GM23248 (cell line): ENCODE measurements around the gene PCDHGB5. TPM values are rescaled to one million over a fixed set of nuclear protein-coding genes. Genes with fewer than 3 reads are reported as not detected.

ENCODE experiments used
- DNase-seq: peaks from one replicate; pipeline ENCODE4 v3.0.0-alpha.2; 2015
- H2AFZ ChIP-seq: fragments of 200-600 bp; sonication (generic); 2 replicates; pipeline ENCODE4 v1.6.1; 2016; ENCODE audit warnings: antibody characterized with exemption
- H3F3A ChIP-seq: fragments of 200-600 bp; sonication (generic); 2 replicates; pipeline ENCODE4 v1.6.1; 2016; ENCODE audit warnings: mild to moderate bottlenecking, antibody characterized with exemption, mixed run types; ENCODE audit not compliant: insufficient read depth
- H3K27ac ChIP-seq: fragments of 200-600 bp; sonication (generic); 2 replicates; pipeline ENCODE4 v1.5.1; 2016; ENCODE audit warnings: mild to moderate bottlenecking
- H3K27me3 ChIP-seq: fragments of 200-600 bp; sonication (generic); replicated peaks from 2 replicates; pipeline ENCODE4 v1.6.1; 2016; ENCODE audit warnings: mild to moderate bottlenecking; ENCODE audit not compliant: insufficient read depth
- H3K36me3 ChIP-seq: fragments of 200-600 bp; sonication (generic); 2 replicates; pipeline ENCODE4 v1.6.1; 2016; ENCODE audit warnings: low read depth, mild to moderate bottlenecking
- H3K4me1 ChIP-seq: fragments of 200-600 bp; sonication (generic); 2 replicates; pipeline ENCODE4 v1.6.1; 2016; ENCODE audit warnings: mild to moderate bottlenecking; ENCODE audit not compliant: insufficient read depth
- H3K4me2 ChIP-seq: fragments of 200-600 bp; sonication (generic); one replicate; pipeline ENCODE4 v1.6.1; 2016; ENCODE audit warnings: mild to moderate bottlenecking; ENCODE audit not compliant: unreplicated experiment
- H3K4me3 ChIP-seq: fragments of 200-600 bp; sonication (generic); 2 replicates; pipeline ENCODE4 v1.5.1; 2016; ENCODE audit warnings: mild to moderate bottlenecking
- H3K79me2 ChIP-seq: fragments of 200-600 bp; sonication (generic); 2 replicates; pipeline ENCODE4 v1.6.1; 2016; ENCODE audit warnings: mild to moderate bottlenecking; ENCODE audit not compliant: insufficient read depth
- H3K9ac ChIP-seq: fragments of 200-600 bp; sonication (generic); 2 replicates; pipeline ENCODE4 v1.6.1; 2016; ENCODE audit warnings: mild to moderate bottlenecking
- H3K9me2 ChIP-seq: fragments of 200-600 bp; sonication (generic); 2 replicates; pipeline ENCODE4 v1.6.1; 2016; ENCODE audit warnings: mixed run types, mild to moderate bottlenecking, moderate library complexity; ENCODE audit not compliant: insufficient read depth
- H3K9me3 ChIP-seq: fragments of 200-600 bp; sonication (generic); one replicate; pipeline ENCODE4 v1.6.1; 2017; ENCODE audit warnings: low read depth
- H4K20me1 ChIP-seq: fragments of 200-600 bp; sonication (generic); 2 replicates; pipeline ENCODE4 v1.6.0; 2016; ENCODE audit not compliant: insufficient read depth
- EZH2 ChIP-seq: fragments of 200-600 bp; sonication (generic); IDR thresholded peaks from 2 replicates; pipeline ENCODE4 v1.6.1; 2018; ENCODE audit warnings: antibody characterized with exemption, mild to moderate bottlenecking; ENCODE audit not compliant: insufficient read depth, poor library complexity, severe bottlenecking
- EZH2phosphoT487 ChIP-seq: fragments of 200-600 bp; sonication (generic); IDR thresholded peaks from 2 replicates; pipeline ENCODE4 v1.6.1; 2018; ENCODE audit warnings: antibody characterized with exemption, moderate library complexity, mild to moderate bottlenecking, low read depth; ENCODE audit not compliant: insufficient read depth
- WGBS, 2 experiments: methylation state at CpG; one replicate each; pipeline ENCODE4 v1.1.6; 2015 to 2017; ENCODE audit warnings: low lambda C conversion rate in 2 of 2, low coverage in 1 of 2; ENCODE audit errors: missing lambda C conversion rate in 2 of 2; 5-methylcytosine and 5-hydroxymethylcytosine counted together
- in situ Hi-C: fragments of 300-500 bp; cut with MboI; formaldehyde crosslinking; loops from 2 replicates; pipeline ENCODE4 v1.15.0; 2020
- polyA plus RNA-seq: library from polyadenylated mRNA; unstranded; fragments of >200 nt; fragmentation: Nextera tagmentation; extraction: Ambion mirVana; gene quantifications from 2 replicates; pipeline ENCODE4 v1.2.1, GENCODE V29; 2016
- total RNA-seq: library from RNA; depleted of rRNA; stranded (reverse); fragments of >200 nt; shearing (Covaris generic); gene quantifications from 2 replicates; pipeline ENCODE4 v1.2.3, GENCODE V29; 2014

The PCDHGB5 gene
- total and polyA plus RNA-seq, 2 experiments from 2014 or later: 13.2 to 15.0 TPM

- peak; percentile 71 for DNase-seq
- Histone ChIP-seq H3F3A (peaks cover 20% of the 10 kb centered on the region), H3K9ac (no peak overlapping the region), H3K4me3 (0 out of 2 replicates have a peak overlapping the region, but pooled peaks have one; percentile 23), H3K79me2 (peaks cover 52% of the 10 kb centered on the region), H3K36me3 (no peaks in the 10 kb centered on the region), H3K4me1 (peaks cover 29% of the 10 kb centered on the region), H3K4me2 (peak overlapping the region; percentile 59), H3K9me3 (no peaks in the 10 kb centered on the region), H3K27ac (peak overlapping the region; percentile 8; the same call in 1 of the 2 replicates), H3K9me2 (no peaks in the 10 kb centered on the region), H4K20me1 (no peaks in the 10 kb centered on the region), H2AFZ (no peak overlapping the region), H3K27me3 (no peaks in the 10 kb centered on the region)
- 52 to 54% methylated on average over 2 of the region's 2 CpGs for WGBS, 2 experiments
- in situ Hi-C loops: no loop called here
- TF ChIP-seq EZH2phosphoT487: no peak
- TF ChIP-seq EZH2: no peak
Observed at GRCh38 chr5:141434006-141434405, 36.3 kb downstream of the PCDHGB5 start.

- TF ChIP-seq EZH2phosphoT487: no peak
- no peak for TF ChIP-seq EZH2
- peak overlapping the region; percentile 46 for H3K4me2 ChIP-seq
- peaks cover 67% of the 10 kb centered on the region for H3K79me2 ChIP-seq
- no peaks in the 10 kb centered on the region for H3K9me2 ChIP-seq
- peaks cover 20% of the 10 kb centered on the region for H3F3A ChIP-seq
- no peaks in the 10 kb centered on the region for H3K9me3 ChIP-seq
- in situ Hi-C loops: no loop called here
- no peaks in the 10 kb centered on the region for H3K27me3 ChIP-seq
- H3K36me3 ChIP-seq: no peaks in the 10 kb centered on the region
- peaks cover 36% of the 10 kb centered on the region for H3K4me1 ChIP-seq
- H3K9ac ChIP-seq: no peak overlapping the region
- peak overlapping the region; percentile 19 for H3K4me3 ChIP-seq
- WGBS, 2 experiments: 26 to 31% methylated on average over 2 of the region's 2 CpGs
- H4K20me1 ChIP-seq: no peaks in the 10 kb centered on the region
- H3K27ac ChIP-seq: peak overlapping the region; percentile 39
- H2AFZ ChIP-seq: no peak overlapping the region
- DNase-seq: peak; percentile 69
Observed at GRCh38 chr5:141437221-141437620, 39.5 kb downstream of the PCDHGB5 start.

- Histone ChIP-seq H3K27ac (peak overlapping the region; percentile 9), H3K9ac (no peak overlapping the region), H3K4me3 (no peak overlapping the region), H3K27me3 (no peaks in the 10 kb centered on the region), H3K4me2 (peak overlapping the region; percentile 13), H3K9me2 (no peaks in the 10 kb centered on the region), H3K36me3 (no peaks in the 10 kb centered on the region), H2AFZ (no peak overlapping the region), H3K9me3 (no peaks in the 10 kb centered on the region), H4K20me1 (no peaks in the 10 kb centered on the region), H3K79me2 (peaks cover 79% of the 10 kb centered on the region), H3F3A (peaks cover 12% of the 10 kb centered on the region; the same call in 1 of the 2 replicates), H3K4me1 (peaks cover 24% of the 10 kb centered on the region)
- no peak for TF ChIP-seq EZH2
- TF ChIP-seq EZH2phosphoT487: no peak
- peak; percentile 62 for DNase-seq
- WGBS, 2 experiments: 33 to 34% methylated on average over 10 of the region's 10 CpGs
- in situ Hi-C loops: no loop called here
Observed at GRCh38 chr5:141439411-141440141, 41.8 kb downstream of the PCDHGB5 start.

- Histone ChIP-seq H3K9ac (no peak overlapping the region), H3K9me3 (no peaks in the 10 kb centered on the region), H3K4me3 (no peak overlapping the region), H3K4me1 (peaks cover 23% of the 10 kb centered on the region), H4K20me1 (no peaks in the 10 kb centered on the region), H2AFZ (no peak overlapping the region), H3K79me2 (peaks cover 81% of the 10 kb centered on the region), H3K36me3 (no peaks in the 10 kb centered on the region), H3K4me2 (no peak overlapping the region), H3K27ac (no peak overlapping the region), H3F3A (peaks cover 12% of the 10 kb centered on the region; the same call in 1 of the 2 replicates), H3K27me3 (no peaks in the 10 kb centered on the region), H3K9me2 (no peaks in the 10 kb centered on the region)
- DNase-seq: no peak
- WGBS, 2 experiments: 88 to 89% methylated on average over 9 of the region's 9 CpGs
- no peak for TF ChIP-seq EZH2phosphoT487
- in situ Hi-C loops: no loop called here
Observed at GRCh38 chr5:141440341-141440740, 42.6 kb downstream of the PCDHGB5 start.
